ENCODE results near the gene CXCR5.

Gene CXCR5

DNA sequence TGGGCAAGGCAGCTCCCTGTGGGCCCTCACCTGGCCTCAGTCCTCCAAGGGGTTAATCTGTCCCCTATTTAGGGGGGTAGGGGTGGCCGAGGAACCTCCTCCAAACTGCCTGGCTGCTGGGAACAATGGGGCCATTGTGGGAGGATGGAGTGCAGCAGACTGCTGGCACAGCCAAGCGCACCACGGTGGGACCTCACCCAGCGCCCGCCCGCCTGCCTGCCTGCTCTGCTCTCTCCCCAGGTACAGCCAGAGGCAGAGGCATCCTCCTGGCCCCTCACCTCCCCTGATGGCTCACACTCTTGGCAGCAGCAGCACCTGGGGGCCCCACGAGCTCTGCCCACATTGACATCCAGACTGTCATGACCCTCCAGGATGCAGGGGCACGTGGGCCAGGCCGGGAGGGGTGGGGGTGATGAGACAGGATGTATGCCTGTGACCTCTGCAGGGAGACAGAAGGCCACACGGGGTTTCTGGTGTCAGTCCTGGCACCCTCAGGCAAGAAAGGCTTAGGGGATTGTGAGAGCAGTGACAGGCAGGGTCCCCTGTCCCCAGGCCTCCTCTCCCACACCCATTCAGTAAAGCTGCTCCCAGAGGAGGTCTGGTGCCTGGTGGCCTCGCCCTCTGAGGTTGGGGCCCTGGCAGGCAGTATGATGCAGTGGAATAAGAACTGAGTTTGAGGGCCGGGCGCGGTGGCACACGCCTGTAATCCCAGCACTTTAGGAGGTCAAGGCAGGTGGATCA is 30.7 kb downstream of the CXCR5 start:
- no peak for DNase-seq

DNA sequence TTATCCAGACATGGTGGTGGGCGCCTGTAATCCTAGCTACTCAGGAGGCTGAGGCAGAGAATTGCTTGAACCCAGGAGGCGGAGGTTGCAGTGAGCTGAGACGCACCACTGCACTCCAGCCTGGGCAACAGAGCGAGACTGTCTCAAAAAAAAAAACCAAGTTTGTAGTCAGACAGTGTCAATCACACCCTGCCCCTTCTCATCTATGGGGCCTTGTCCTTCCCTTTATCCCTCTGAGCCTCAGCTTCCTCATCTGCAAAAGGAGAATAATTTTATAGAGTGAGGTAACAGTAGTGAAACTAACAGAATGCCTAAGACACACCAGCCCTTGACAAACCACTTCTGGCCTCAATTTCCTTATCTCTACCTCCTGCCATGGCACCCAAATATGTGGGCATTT is 31.3 kb downstream of the CXCR5 start:
- DNase-seq: no peak

- DNase-seq: no peak
These were observed 31.7 kb downstream of the CXCR5 start for GRCh38 chr11:118915396-118915795.

GRCh38 chr11:118915941-118916841 is 32.5 kb downstream of the CXCR5 start:
- no peak for DNase-seq

GRCh38 chr11:118916842-118917388 is 33.2 kb downstream of the CXCR5 start:
- DNase-seq: peak; percentile 18

DNA sequence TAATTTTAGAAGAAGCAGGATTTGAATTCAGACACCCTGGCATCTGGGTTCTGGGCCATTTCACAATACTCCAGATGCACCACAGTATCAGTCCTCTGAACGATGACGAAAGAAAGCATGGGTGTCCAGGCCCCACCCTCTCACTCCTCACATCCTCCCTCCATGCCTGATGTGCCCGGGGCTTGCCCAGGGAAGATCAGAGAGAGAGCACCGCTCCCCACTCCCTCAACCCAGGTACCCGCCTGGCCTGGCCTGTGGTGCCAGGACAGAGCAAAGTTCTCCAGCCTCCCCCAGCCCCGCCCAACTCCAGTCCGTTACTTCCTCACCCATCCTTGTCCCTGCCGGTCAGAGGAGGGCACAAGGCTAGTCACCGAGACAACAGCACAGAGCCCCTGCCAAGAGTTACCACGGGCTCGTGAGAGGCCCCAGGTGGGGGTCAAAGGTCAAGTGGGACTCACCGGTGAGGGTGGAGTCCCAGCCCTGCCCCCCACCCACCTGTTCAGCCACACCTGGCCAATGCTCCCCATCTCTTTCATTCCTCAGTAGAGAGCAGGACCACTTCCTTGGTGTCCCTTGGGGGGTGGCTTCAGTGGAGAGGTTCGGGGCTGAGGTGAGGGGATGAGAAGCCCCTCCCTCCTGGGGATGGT is 33.9 kb downstream of the CXCR5 start:
- DNase-seq: no peak

DNA sequence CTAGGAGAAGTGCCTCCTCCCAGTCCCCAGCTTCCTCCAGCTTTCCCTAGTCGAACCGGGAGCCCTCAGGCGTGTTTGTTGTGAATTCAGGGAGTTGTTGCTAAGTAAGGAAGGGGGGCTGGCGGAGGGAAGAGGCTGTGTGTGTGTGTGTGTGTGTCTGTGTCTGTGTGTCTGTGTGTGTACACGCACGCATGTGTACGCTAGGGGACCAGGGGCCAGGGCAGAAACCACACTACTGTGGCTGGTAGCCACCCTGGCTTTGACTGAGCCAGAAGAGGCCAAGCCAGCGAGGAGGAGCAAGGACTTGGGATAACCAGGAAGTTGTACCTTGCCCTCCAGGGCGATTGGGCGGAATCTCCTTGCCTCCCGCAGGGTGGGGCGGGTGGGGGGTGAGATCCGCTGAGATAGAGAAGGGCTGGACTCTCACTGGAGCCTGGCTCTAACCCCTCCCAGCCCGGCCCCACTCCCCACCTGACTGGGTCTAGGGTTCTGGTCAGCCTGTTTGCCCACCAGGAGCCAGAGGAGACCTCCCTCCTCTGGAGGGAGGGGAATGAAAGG is 34.5 kb downstream of the CXCR5 start:
- DNase-seq: peak; percentile 54

DNA sequence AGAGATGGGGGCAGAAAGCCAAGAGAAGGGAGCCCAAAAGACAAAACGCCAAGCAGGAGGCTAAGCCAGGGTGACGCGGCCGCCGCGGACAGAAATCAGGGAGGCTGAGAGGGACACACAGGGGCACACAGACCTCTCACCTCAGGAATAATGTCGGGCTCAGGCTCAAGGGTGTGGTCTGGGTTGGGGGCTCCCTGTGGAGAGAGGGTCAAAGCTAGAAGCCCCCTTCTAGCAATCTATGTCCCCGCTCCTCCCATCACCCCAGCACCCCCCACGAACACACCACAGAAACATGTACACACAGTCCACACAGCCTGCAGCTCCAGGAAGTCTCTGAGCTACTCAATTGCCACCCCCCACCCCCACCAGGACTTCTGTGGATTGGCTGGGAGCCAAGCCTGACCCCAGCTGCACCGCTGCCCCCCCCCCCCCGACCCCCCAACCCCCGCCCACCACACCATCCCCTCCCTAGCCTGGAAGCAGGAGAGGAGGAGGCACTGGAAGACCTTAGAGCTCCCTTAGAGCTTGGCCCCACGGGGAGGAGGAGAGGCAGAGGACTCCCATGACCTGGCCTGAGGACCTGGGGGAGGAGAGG is 35.1 kb downstream of the CXCR5 start:
- DNase-seq: no peak

- no peak for DNase-seq
These were observed 37.6 kb downstream of the CXCR5 start for GRCh38 chr11:118921121-118921928.

DNA sequence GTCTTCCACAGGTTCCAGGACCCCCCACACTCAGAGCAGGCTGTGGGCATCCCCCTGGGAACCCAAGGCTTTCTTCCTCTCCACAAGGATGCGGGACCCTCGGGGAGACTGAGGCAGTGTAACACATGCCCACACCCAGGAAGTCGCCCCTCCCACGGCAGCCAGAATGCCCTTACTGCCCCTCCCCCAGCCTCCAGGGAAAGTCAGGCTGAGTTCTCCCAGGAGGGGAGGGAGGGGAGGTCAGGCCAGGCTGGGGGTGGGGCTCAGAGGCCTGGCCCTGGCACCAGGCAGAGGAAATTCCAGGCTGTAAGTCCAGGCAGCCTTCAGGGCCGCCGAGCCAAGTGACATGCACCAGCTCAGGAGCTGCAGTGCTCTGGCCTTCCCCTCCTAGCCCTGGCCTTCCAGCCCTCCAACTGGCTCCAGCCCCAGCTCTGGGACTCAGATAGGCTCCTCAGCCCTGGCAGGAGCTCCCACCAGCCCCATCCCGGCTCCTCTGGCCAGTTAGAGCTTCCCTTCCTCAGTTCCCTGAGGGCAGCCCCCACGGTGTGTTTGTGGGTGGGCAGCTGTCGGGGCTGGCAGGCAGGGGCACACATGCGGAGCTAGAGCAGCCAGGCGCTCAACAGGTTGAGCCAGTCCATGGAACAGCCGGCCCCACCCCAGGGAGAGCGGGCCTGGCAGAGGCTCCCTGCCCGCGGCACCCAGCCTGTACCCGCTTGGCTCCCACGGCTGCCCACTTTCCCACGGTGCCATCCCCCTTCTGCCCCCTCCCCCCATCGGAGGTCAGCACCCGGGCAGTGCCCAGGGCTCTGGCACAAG is 38.4 kb downstream of the CXCR5 start:
- no peak for DNase-seq

DNA sequence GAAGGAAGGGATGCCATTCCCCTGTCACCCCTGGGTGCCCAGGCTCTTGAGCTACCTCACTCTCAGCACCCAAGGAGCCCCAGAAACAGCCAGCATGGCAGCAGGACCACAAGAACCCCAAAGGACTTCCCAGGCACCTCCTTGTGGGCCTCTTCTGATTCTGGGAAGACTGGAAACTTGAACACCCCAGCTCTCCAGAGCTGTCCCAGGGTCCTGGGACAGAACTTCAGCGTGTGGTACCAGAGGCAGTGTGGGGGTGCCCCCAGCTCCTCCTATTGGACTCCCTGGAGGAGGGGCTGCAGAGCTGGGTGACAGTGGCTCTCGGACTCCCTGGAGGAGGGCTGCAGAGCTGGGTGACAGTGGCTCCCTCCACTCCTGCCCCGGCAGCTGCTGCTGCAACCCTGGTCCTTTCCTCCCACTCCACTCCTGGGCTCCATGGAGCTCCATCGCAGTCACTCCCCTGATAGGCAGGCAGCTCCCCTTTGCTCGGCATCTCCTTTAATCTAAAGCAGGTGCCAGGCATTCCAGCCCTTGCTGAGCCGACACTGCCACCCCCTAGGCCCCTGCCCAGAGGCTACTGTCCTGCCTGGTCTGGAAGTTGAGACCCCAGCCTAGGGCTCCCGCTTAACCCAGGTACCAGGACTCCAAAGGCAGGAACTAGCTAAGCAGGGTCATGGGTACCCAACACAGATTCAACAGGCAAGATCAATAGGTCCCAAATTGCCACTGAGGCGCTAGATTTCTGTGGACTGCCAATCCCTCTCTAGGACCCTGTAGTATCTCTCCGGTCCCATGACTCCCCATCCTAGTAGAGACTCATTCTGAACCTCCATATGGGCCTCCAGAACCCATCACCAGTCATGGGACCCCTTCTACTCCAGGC is 39.3 kb downstream of the CXCR5 start:
- no peak for DNase-seq

GRCh38 chr11:118923721-118924587 is 40.3 kb downstream of the CXCR5 start:
- no peak for DNase-seq

- no peak for DNase-seq
These were observed 41.2 kb downstream of the CXCR5 start for GRCh38 chr11:118924591-118925585.

GRCh38 chr11:118927554-118928100 is 43.9 kb downstream of the CXCR5 start:
- no peak for DNase-seq

DNA sequence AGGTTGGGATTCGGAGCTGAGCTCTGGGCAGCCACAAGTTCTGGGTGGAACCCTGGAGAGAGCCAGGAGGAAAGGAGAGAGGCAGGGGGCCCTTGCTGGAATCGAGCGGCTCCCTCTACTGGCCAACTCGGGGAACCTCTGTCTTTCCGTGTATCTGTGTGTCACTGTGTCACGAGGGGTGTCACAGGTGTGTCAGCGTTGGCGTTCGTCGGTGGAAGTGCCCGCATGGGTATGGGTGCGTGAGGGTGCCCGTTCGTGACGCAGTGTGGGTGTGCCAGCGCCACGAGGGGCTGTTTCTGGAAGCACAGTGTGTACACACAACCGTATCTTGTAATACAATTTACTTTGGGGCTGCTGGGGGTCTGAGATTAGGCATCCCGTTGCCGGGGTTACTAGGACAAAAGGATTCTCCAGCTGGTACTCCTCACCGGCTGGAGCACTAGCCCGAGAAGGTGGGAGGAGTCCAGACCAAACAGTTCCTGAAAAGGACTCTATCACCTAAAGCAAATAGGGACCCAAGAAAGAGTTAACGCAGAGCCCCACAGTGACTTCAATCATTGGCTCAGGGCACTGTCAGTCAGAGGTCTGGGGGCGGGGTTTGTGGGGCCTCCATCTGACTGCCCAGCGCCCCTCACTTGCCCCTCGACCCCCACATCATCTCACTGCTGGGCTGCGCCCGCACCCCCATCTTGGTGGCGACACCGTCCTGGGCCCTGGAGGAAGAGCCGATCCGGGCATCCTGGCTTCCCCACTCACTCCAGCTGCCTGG is 44.6 kb downstream of the CXCR5 start:
- DNase-seq: peak; percentile 45

- peak; percentile 52 for DNase-seq
These were observed 45.3 kb downstream of the CXCR5 start for GRCh38 chr11:118928870-118929500.

Measured in NCI-H2227 treated with DMSO at 0.1 percent for 48 hours (cell line).